B cell (primary cell): ENCODE results near the gene PARVB.

Experiments used
- CTCF ChIP-seq: fragments of 200-600 bp; IDR thresholded peaks from one replicate; pipeline ENCODE4 v1.8.0; 2022; ENCODE audit warnings: antibody characterized with exemption, mild to moderate bottlenecking
- EZH2 ChIP-seq: IDR thresholded peaks from 2 replicates; pipeline ENCODE4 v1.6.1; 2012; ENCODE audit warnings: borderline replicate concordance, low read depth, mild to moderate bottlenecking, moderate library complexity, low read length; ENCODE audit not compliant: insufficient read depth, poor library complexity, severe bottlenecking

GRCh38 chr22:44133901-44134571 is 109.9 kb downstream of the PARVB start:
- TF ChIP-seq CTCF (no peak), EZH2 (no peak)
